Testis (tissue), 3 donors: ENCODE results near the gene EPSTI1. TPM values are rescaled to one million over a fixed set of nuclear protein-coding genes. Genes with fewer than 3 reads are reported as not detected.

Experiments
- DNase-seq: peaks from one replicate; pipeline ENCODE4 v3.0.0-alpha.2; 2019
- H3K27ac ChIP-seq, 2 donors: fragments of 200-600 bp; sonication (generic); one replicate each; pipeline ENCODE4 v1.5.1; 2019
- H3K27me3 ChIP-seq: fragments of 200-600 bp; sonication (generic); one replicate; pipeline ENCODE4 v1.5.1; 2019
- H3K36me3 ChIP-seq: fragments of 200-600 bp; sonication (generic); one replicate; pipeline ENCODE4 v1.5.1; 2017; ENCODE audit warnings: low read depth; ENCODE audit errors: missing control alignments
- H3K4me1 ChIP-seq: fragments of 200-600 bp; sonication (generic); one replicate; pipeline ENCODE4 v1.5.1; 2019
- H3K4me3 ChIP-seq, 2 donors: fragments of 200-600 bp; sonication (generic); one replicate each; pipeline ENCODE4 v1.5.1; 2017 to 2019
- H3K9me3 ChIP-seq: fragments of 200-600 bp; sonication (generic); one replicate; pipeline ENCODE4 v1.5.1; 2017
- CTCF ChIP-seq, 3 experiments: fragments of 450-650 bp in 2 of 3; fragments of 200-600 bp in 1 of 3; sonication (generic) in 1 of 3; IDR thresholded peaks; one replicate each; pipeline ENCODE4 v1.5.1; 2016 to 2019; ENCODE audit warnings: antibody characterized with exemption in 3 of 3, mild to moderate bottlenecking in 2 of 3, moderate library complexity in 1 of 3
- POLR2A ChIP-seq: fragments of 450-650 bp; IDR thresholded peaks from one replicate; pipeline ENCODE4 v1.6.1; 2017; ENCODE audit warnings: antibody characterized with exemption, mild to moderate bottlenecking, moderate library complexity
- WGBS, 2 donors: methylation state at CpG; one replicate each; pipeline ENCODE4 v1.1.5; 2018; 5-methylcytosine and 5-hydroxymethylcytosine counted together
- intact Hi-C: fragments of 100-400 bp; cut with DNase I; formaldehyde crosslinking; loops from one replicate; pipeline ENCODE4 v1.15.1; 2023; ENCODE audit warnings: low total_unique reads
- polyA plus RNA-seq: library from polyadenylated mRNA; stranded (reverse); fragments of 350-450 nt; fragmentation: Illumina TruSeq; extraction: RNeasy Lipid Tissue Mini Kit (QIAGEN cat#74804); gene quantifications from one replicate; pipeline ENCODE4 v1.2.3, GENCODE V29; 2014; ENCODE audit warnings: low read depth, low replicate concordance; ENCODE audit not compliant: insufficient read depth
- total RNA-seq, 2 donors: library from RNA; depleted of rRNA; stranded (reverse); fragments of >200 nt; gene quantifications; one replicate each; pipeline ENCODE4 v1.2.3, GENCODE V29; 2016

EPSTI1 gene
- total and polyA plus RNA-seq, 3 donors from 2014 or later = 9.6 to 12.5 (median 11.4) TPM

GRCh38 chr13:42984026-42984425, 8.0 kb downstream of the EPSTI1 start:
- H3K4me3 ChIP-seq = no peak overlapping the region
- H3K27ac ChIP-seq = no peak overlapping the region
- no peaks in the 10 kb centered on the region for H3K9me3 ChIP-seq
- intact Hi-C loops = no loop called here
- no peaks in the 10 kb centered on the region for H3K27me3 ChIP-seq
- H3K36me3 ChIP-seq = no peaks in the 10 kb centered on the region
- DNase-seq = no peak
- H3K4me1 ChIP-seq = peaks cover 17% of the 10 kb centered on the region
- no peak for TF ChIP-seq CTCF (IDR thresholded peaks at IDR 0.05)
- TF ChIP-seq POLR2A = no peak

GRCh38 chr13:42981853-42982252, 10.2 kb downstream of the EPSTI1 start:
- Histone ChIP-seq H3K27me3 (no peaks in the 10 kb centered on the region), H3K4me3 (no peak overlapping the region), H3K27ac (no peak overlapping the region), H3K36me3 (no peaks in the 10 kb centered on the region), H3K9me3 (no peaks in the 10 kb centered on the region), H3K4me1 (peaks cover 17% of the 10 kb centered on the region)
- no peak for DNase-seq
- TF ChIP-seq CTCF (IDR thresholded peaks at IDR 0.05) (no peak), POLR2A (no peak)
- WGBS, 2 donors = 52 to 71% methylated on average over 1 of the region's 1 CpG
- intact Hi-C loops = no loop called here

- peaks cover 17% of the 10 kb centered on the region for H3K4me1 ChIP-seq
- H3K27ac ChIP-seq = no peak overlapping the region
- H3K4me3 ChIP-seq = no peak overlapping the region
- WGBS, 2 donors = 61 to 73% methylated on average over 3 of the region's 3 CpGs
- intact Hi-C loops = no loop called here
- H3K36me3 ChIP-seq = no peaks in the 10 kb centered on the region
- DNase-seq = no peak
- H3K27me3 ChIP-seq = no peaks in the 10 kb centered on the region
- TF ChIP-seq CTCF (IDR thresholded peaks at IDR 0.05) (no peak), POLR2A (no peak)
- H3K9me3 ChIP-seq = no peaks in the 10 kb centered on the region
Measured at GRCh38 chr13:42981317-42981716, 10.7 kb downstream of the EPSTI1 start.

- 82 to 100% methylated on average over 1 of the region's 1 CpG for WGBS, 2 donors
- intact Hi-C loops = no loop called here
- no peaks in the 10 kb centered on the region for H3K27me3 ChIP-seq
- no peaks in the 10 kb centered on the region for H3K9me3 ChIP-seq
- TF ChIP-seq CTCF (IDR thresholded peaks at IDR 0.05) (no peak), POLR2A (no peak)
- H3K27ac ChIP-seq = no peak overlapping the region
- no peaks in the 10 kb centered on the region for H3K36me3 ChIP-seq
- no peak for DNase-seq
- H3K4me3 ChIP-seq = no peak overlapping the region
- H3K4me1 ChIP-seq = no peaks in the 10 kb centered on the region
Measured at GRCh38 chr13:42977219-42977659, 14.8 kb downstream of the EPSTI1 start.

- no peaks in the 10 kb centered on the region for H3K27me3 ChIP-seq
- no peak overlapping the region for H3K27ac ChIP-seq
- no peak overlapping the region for H3K4me3 ChIP-seq
- no peaks in the 10 kb centered on the region for H3K4me1 ChIP-seq
- 68 to 85% methylated on average over 3 of the region's 3 CpGs for WGBS, 2 donors
- intact Hi-C loops = no loop called here
- DNase-seq = no peak
- H3K9me3 ChIP-seq = no peaks in the 10 kb centered on the region
- TF ChIP-seq POLR2A = no peak
- no peak for TF ChIP-seq CTCF (IDR thresholded peaks at IDR 0.05)
- no peaks in the 10 kb centered on the region for H3K36me3 ChIP-seq
Measured at GRCh38 chr13:42976066-42976465, 16.0 kb downstream of the EPSTI1 start.
